GM18517 (cell line): Measurements from ENCODE around the gene TCP10L.

Experiments used
- ATAC-seq: cut with Tn5 transposase; IDR thresholded peaks from one replicate; pipeline ENCODE4 v1.9.1; 2021; ENCODE audit warnings: mild to moderate bottlenecking, moderate library complexity; ENCODE audit not compliant: unreplicated experiment

Gene TCP10L

GRCh38 chr21:32525282-32525681 lies 60.0 kb downstream of the TCP10L start:
- no peak for ATAC-seq

GRCh38 chr21:32523988-32524719 lies 61.2 kb downstream of the TCP10L start:
- ATAC-seq, result no peak
